H1 (cell line): Measurements from ENCODE around the gene MTMR2. TPM values are rescaled to one million over a fixed set of nuclear protein-coding genes. Genes with fewer than 3 reads are reported as not detected.

Source experiments
- CTCF ChIA-PET: fragments of 300-600 bp; sonication (Branson Sonifier 250); formaldehyde crosslinking; loops from one replicate; lab custom pipeline; 2021; ENCODE audit not compliant: partially characterized antibody; lab: Charles Lee
- POLR2A ChIA-PET: fragments of 300-600 bp; sonication (Branson Sonifier 250); formaldehyde crosslinking; loops from one replicate; lab custom pipeline; 2021; ENCODE audit warnings: inconsistent platforms; ENCODE audit not compliant: partially characterized antibody; lab: Charles Lee
- DNase-seq, 2 experiments: peaks; one replicate each; pipeline versions ENCODE4 v3.0.0 to v3.0.0-alpha.2; 2010 to 2022; ENCODE audit warnings: low spot score in 2 of 2, low read depth in 1 of 2, mixed read lengths in 1 of 2
- FAIRE-seq: peaks from 2 replicates; lab custom pipeline; 2011; peaks lifted over from hg19 to GRCh38; lab: Jason Lieb, UNC
- H2AFZ ChIP-seq: 2 replicates; pipeline ENCODE4 v1.8.1; 2012; ENCODE audit warnings: low read length, inconsistent platforms
- H2AK5ac ChIP-seq: 2 replicates; pipeline ENCODE4 v1.6.1; 2013; ENCODE audit warnings: low read depth, low read length
- H2BK120ac ChIP-seq: replicated peaks from 2 replicates; pipeline ENCODE3; 2013; ENCODE audit warnings: low read depth, low read length, inconsistent platforms
- H2BK12ac ChIP-seq: 2 replicates; pipeline ENCODE4 v1.6.1; 2013; ENCODE audit warnings: low read depth, low read length
- H2BK15ac ChIP-seq: 2 replicates; pipeline ENCODE4 v1.6.1; 2013; ENCODE audit warnings: low read length
- H2BK20ac ChIP-seq: 2 replicates; pipeline ENCODE4 v1.6.1; 2013; ENCODE audit warnings: low read length
- H2BK5ac ChIP-seq: 2 replicates; pipeline ENCODE4 v1.6.1; 2013; ENCODE audit warnings: low read depth, low read length
- H3K14ac ChIP-seq: 2 replicates; pipeline ENCODE4 v1.6.1; 2013; ENCODE audit warnings: inconsistent platforms; ENCODE audit not compliant: insufficient read length
- H3K18ac ChIP-seq: 2 replicates; pipeline ENCODE4 v1.6.1; 2013; ENCODE audit warnings: low read length; ENCODE audit errors: extremely low read depth
- H3K23ac ChIP-seq: 2 replicates; pipeline ENCODE4 v1.6.1; 2013; ENCODE audit warnings: inconsistent platforms; ENCODE audit not compliant: insufficient read length
- H3K23me2 ChIP-seq: 2 replicates; pipeline ENCODE4 v1.6.1; 2013; ENCODE audit warnings: low read depth, low read length
- H3K27ac ChIP-seq: 2 replicates; pipeline ENCODE4 v1.6.1; 2011; ENCODE audit warnings: low read depth, low read length, inconsistent platforms
- H3K27me3 ChIP-seq, 4 experiments: replicated peaks in 1 of 4; 1 replicate in 1 of 4; 2 replicates in 3 of 4; pipeline versions ENCODE4 v1.6.1 to v1.8.1; 2011 to 2013; ENCODE audit warnings: low read length in 3 of 4, mild to moderate bottlenecking in 3 of 4, inconsistent platforms in 2 of 4, mixed read lengths in 2 of 4, moderate library complexity in 1 of 4; ENCODE audit not compliant: control insufficient read depth in 3 of 4, insufficient read depth in 3 of 4; ENCODE audit errors: extremely low read depth in 1 of 4
- H3K36me3 ChIP-seq, 4 experiments: 2 replicates each; pipeline versions ENCODE4 v1.6.1 to v1.8.1; 2011 to 2013; ENCODE audit warnings: mild to moderate bottlenecking in 4 of 4, low read length in 3 of 4, moderate library complexity in 2 of 4, control low read depth in 1 of 4, inconsistent platforms in 1 of 4; ENCODE audit not compliant: insufficient read depth in 4 of 4, control insufficient read depth in 2 of 4
- H3K4ac ChIP-seq: replicated peaks from 2 replicates; pipeline ENCODE3; 2013; ENCODE audit warnings: low read length, low read depth, mixed read lengths, inconsistent platforms; ENCODE audit not compliant: insufficient read length
- H3K4me1 ChIP-seq, 4 experiments: replicated peaks in 1 of 4; 1 replicate in 1 of 4; 2 replicates in 3 of 4; pipeline versions ENCODE4 v1.6.1 to v1.8.1; 2011 to 2013; ENCODE audit warnings: low read length in 3 of 4, inconsistent platforms in 2 of 4, mixed read lengths in 1 of 4; ENCODE audit not compliant: insufficient read depth in 4 of 4, control insufficient read depth in 3 of 4
- H3K4me2 ChIP-seq, 2 experiments: 2 replicates each; pipeline versions ENCODE4 v1.6.1 to v1.8.1; 2011 to 2013; ENCODE audit warnings: low read depth in 2 of 2, low read length in 2 of 2, control low read depth in 1 of 2, inconsistent platforms in 1 of 2, mild to moderate bottlenecking in 1 of 2; ENCODE audit not compliant: insufficient read depth in 1 of 2
- H3K4me3 ChIP-seq, 4 experiments: fragments of 200-600, 300-600 bp in 1 of 4; sonication (generic), shearing (Covaris generic), sonication (Bioruptor Twin) in 1 of 4; 2 replicates each; pipeline versions ENCODE4 v1.5.1 to v1.8.1; 2011 to 2016; ENCODE audit warnings: low read length in 4 of 4, low read depth in 3 of 4, control low read depth in 2 of 4, inconsistent platforms in 2 of 4, mild to moderate bottlenecking in 2 of 4, mixed read lengths in 1 of 4, moderate library complexity in 1 of 4; ENCODE audit not compliant: insufficient read depth in 2 of 4; ENCODE audit errors: extremely low read depth in 1 of 4
- H3K56ac ChIP-seq: replicated peaks from 2 replicates; pipeline ENCODE3; 2013; ENCODE audit warnings: low read depth, mild to moderate bottlenecking, mixed read lengths, low read length, inconsistent platforms; ENCODE audit not compliant: insufficient read length
- H3K79me1 ChIP-seq: 2 replicates; pipeline ENCODE4 v1.6.1; 2013; ENCODE audit warnings: low read depth, low read length, control low read depth
- H3K79me2 ChIP-seq, 2 experiments: 2 replicates each; pipeline versions ENCODE4 v1.6.1 to v1.8.1; 2012 to 2013; ENCODE audit warnings: low read length in 2 of 2, mild to moderate bottlenecking in 2 of 2, inconsistent platforms in 1 of 2; ENCODE audit not compliant: insufficient read depth in 2 of 2, control insufficient read depth in 1 of 2
- H3K9ac ChIP-seq, 4 experiments: replicated peaks in 1 of 4; 1 replicate in 1 of 4; 2 replicates in 3 of 4; pipeline versions ENCODE4 v1.6.1 to v1.8.1; 2011 to 2013; ENCODE audit warnings: low read depth in 3 of 4, low read length in 3 of 4, control low read depth in 2 of 4, mild to moderate bottlenecking in 2 of 4, moderate library complexity in 2 of 4, inconsistent platforms in 1 of 4; ENCODE audit errors: extremely low read depth in 1 of 4
- H3K9me3 ChIP-seq, 2 experiments: 2 replicates each; pipeline versions ENCODE4 v1.6.1 to v1.8.1; 2012 to 2013; ENCODE audit warnings: mild to moderate bottlenecking in 2 of 2, moderate library complexity in 2 of 2, control low read depth in 1 of 2, inconsistent platforms in 1 of 2, low read depth in 1 of 2, low read length in 1 of 2, mixed read lengths in 1 of 2; ENCODE audit not compliant: insufficient read depth in 2 of 2
- H4K20me1 ChIP-seq, 2 experiments: replicated peaks in 1 of 2; 2 replicates each; pipeline versions ENCODE3 to v1.8.1; 2011 to 2013; ENCODE audit warnings: inconsistent platforms in 2 of 2, low read length in 2 of 2, mild to moderate bottlenecking in 1 of 2; ENCODE audit not compliant: insufficient read depth in 2 of 2, control insufficient read depth in 1 of 2
- H4K5ac ChIP-seq: 2 replicates; pipeline ENCODE4 v1.6.1; 2013; ENCODE audit warnings: low read length, low read depth, mixed read lengths, inconsistent platforms; ENCODE audit not compliant: insufficient read length
- H4K8ac ChIP-seq: 2 replicates; pipeline ENCODE4 v1.8.0; 2013; ENCODE audit warnings: mild to moderate bottlenecking, moderate library complexity, low read length, inconsistent platforms; ENCODE audit not compliant: insufficient read depth; ENCODE audit errors: extremely low read depth
- H4K91ac ChIP-seq: replicated peaks from 2 replicates; pipeline ENCODE3; 2013; ENCODE audit warnings: low read length, mixed read lengths, inconsistent platforms; ENCODE audit not compliant: insufficient read length
- BRCA1 ChIP-seq: IDR thresholded peaks from 2 replicates; pipeline ENCODE4 v1.6.1; 2012; ENCODE audit warnings: low read depth, low read length, improper control_type of control experiment
- CBX8 ChIP-seq: fragments of 300-800, 300-1000 bp; sonication (generic); IDR thresholded peaks from 2 replicates; pipeline ENCODE4 v1.7.1; 2016; ENCODE audit warnings: low read depth, low read length, borderline replicate concordance
- CTBP2 ChIP-seq: IDR thresholded peaks from 2 replicates; pipeline ENCODE4 v1.7.0; 2011; ENCODE audit warnings: borderline replicate concordance, mild to moderate bottlenecking, moderate library complexity, mixed read lengths, low read length; ENCODE audit not compliant: insufficient read depth, insufficient read length
- EP300 ChIP-seq, 2 experiments: IDR thresholded peaks; 1 replicate in 1 of 2; 2 replicates in 1 of 2; pipeline ENCODE4 v1.6.1; 2011 to 2012; ENCODE audit warnings: low read depth in 2 of 2, low read length in 2 of 2, mild to moderate bottlenecking in 2 of 2, borderline replicate concordance in 1 of 2, inconsistent platforms in 1 of 2, moderate library complexity in 1 of 2
- GTF2F1 ChIP-seq: IDR thresholded peaks from 2 replicates; pipeline ENCODE4 v1.6.1; 2012; ENCODE audit warnings: low read depth, low read length, improper control_type of control experiment, borderline replicate concordance
- KDM5A ChIP-seq: fragments of 200-600 bp; IDR thresholded peaks from 2 replicates; pipeline ENCODE4 v1.7.1; 2012; ENCODE audit warnings: mild to moderate bottlenecking, low read length, inconsistent platforms, mixed read lengths
- SIN3A ChIP-seq, 2 experiments: IDR thresholded peaks in 1 of 2; conservative IDR thresholded peaks in 1 of 2; 2 replicates each; pipeline ENCODE4 v1.6.1; 2011 to 2012; ENCODE audit warnings: low read length in 2 of 2, improper control_type of control experiment in 1 of 2, low read depth in 1 of 2, mild to moderate bottlenecking in 1 of 2
- SIRT6 ChIP-seq: IDR thresholded peaks from one replicate; pipeline ENCODE4 v1.7.1; 2012; ENCODE audit warnings: low read length, inconsistent platforms
- SP1 ChIP-seq: IDR thresholded peaks from 2 replicates; pipeline ENCODE4 v1.6.1; 2011; ENCODE audit warnings: low read depth, low read length
- SRF ChIP-seq: IDR thresholded peaks from 2 replicates; pipeline ENCODE4 v1.6.1; 2011; ENCODE audit warnings: mild to moderate bottlenecking, low read depth, low read length, moderate library complexity
- TBP ChIP-seq: IDR thresholded peaks from 2 replicates; pipeline ENCODE4 v1.6.1; 2011; ENCODE audit warnings: low read depth, low read length, improper control_type of control experiment
- WGBS, 2 experiments: shearing (Covaris generic) in 1 of 2; methylation state at CpG; one replicate each; pipeline versions ENCODE4 v1.1.6 to v1.1.7; 2013 to 2015; ENCODE audit warnings: low lambda C conversion rate in 2 of 2, mixed read lengths in 2 of 2, inconsistent platforms in 1 of 2, low coverage in 1 of 2, missing lambda C conversion rate in 1 of 2; ENCODE audit not compliant: insufficient replicate concordance in 2 of 2, insufficient coverage in 1 of 2, insufficient read length in 1 of 2; ENCODE audit errors: extremely low coverage in 1 of 2, missing lambda C conversion rate in 1 of 2; 5-methylcytosine and 5-hydroxymethylcytosine counted together
- polyA plus RNA-seq, 7 experiments: library from polyadenylated mRNA; depleted of rRNA in 3 of 7; stranded (reverse) in 5 of 7; unstranded in 2 of 7; fragments of >200 nt in 5 of 7; fragments of 200-250 nt in 2 of 7; gene quantifications; 1 replicate in 5 of 7; 2 replicates in 1 of 7; 4 replicates in 1 of 7; pipeline versions ENCODE4 v1.2.1 to v1.2.3, GENCODE V29; 2011 to 2013; ENCODE audit warnings: missing spikeins in 2 of 7, mixed read lengths in 2 of 7
- total RNA-seq: library from RNA; stranded (reverse); fragmentation: NEBNext Ultra II Directional; extraction: Animal tissue kit (Norgen Biotek cat#: 25700); gene quantifications from 2 replicates; pipeline ENCODE4 v1.2.1, GENCODE V29; 2021

Gene MTMR2
- total and polyA plus RNA-seq, 2 of the 8 experiments (the other 6 are each of a cell fraction or from before 2014, with no cell fraction given) = 16.7 to 52.9 TPM

DNA sequence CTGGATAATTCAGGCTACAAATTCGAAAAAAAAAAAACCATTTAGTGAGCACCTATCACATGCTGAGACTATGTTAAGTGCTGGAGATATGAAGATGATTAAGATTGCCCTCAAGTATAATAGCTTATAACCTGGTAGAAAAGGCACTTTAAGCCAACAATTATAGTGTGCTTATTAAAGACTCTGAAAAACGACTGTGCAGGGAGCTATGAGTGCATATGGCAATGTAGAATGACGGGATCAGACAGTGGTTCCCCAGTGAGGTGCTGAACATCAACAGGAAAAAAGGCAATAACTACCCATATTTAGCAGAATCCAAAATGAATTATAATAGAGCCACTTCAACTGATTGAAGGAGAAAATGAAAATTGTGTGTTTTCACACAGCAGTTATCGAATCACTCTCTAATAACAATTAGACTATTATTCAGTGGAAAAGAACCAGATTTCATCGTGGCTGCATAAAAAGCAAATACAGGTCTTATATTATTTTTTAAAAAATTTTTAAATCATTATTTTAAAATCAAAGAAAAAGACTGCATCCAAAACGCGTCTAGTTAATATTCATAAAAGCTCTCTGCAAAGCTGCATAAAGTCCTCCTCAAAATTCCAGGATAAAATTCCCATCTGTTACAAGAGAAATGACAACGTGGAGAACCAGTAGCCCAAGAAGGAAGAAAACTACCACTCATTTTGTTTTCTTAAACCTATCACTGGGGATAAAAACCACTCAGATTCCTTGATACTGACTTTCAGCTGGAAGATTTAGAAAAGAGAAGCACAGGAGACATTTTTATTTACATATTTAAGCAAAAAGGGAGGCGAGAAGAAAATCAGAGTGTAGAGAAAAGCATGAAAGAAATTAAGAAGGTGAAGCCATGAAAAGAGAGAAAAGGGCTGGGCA, 1.1 kb downstream of the MTMR2 start:
- Histone ChIP-seq H2BK15ac (no peak overlapping the region), H3K9me3 (no peaks in the 10 kb centered on the region), H2AFZ (no peak overlapping the region), H3K23me2 (no peaks in the 10 kb centered on the region; the same call in 1 of the 2 replicates), H3K79me2 (peaks cover 0 to 56% of the 10 kb centered on the region in 2 experiments; a peak in 3 of 4 replicates), H2BK120ac (no peak overlapping the region), H3K9ac (peak overlapping the region in 2 of 4 experiments; percentile 13 to 97; a peak in 2 of 7 replicates), H3K18ac (0 out of 2 replicates have a peak overlapping the region, but pooled peaks have one; percentile 34), H3K56ac (no peak overlapping the region), H3K27ac (0 out of 2 replicates have a peak overlapping the region, but pooled peaks have one; percentile 90), H4K5ac (no peak overlapping the region), H2BK20ac (no peak overlapping the region), H2AK5ac (no peak overlapping the region), H3K4me1 (no peaks in the 10 kb centered on the region; a peak in 1 of 7 replicates), H4K20me1 (peaks cover 0 to 2% of the 10 kb centered on the region in 2 experiments), H2BK12ac (no peak overlapping the region; the same call in 1 of the 2 replicates), H4K91ac (no peak overlapping the region), H3K4me3 (peak overlapping the region; percentile 54 to 84 (median 82)), H3K27me3 (no peaks in the 10 kb centered on the region), H3K36me3 (no peaks in the 10 kb centered on the region), H4K8ac (no peak overlapping the region), H3K4me2 (peak overlapping the region; percentile 67 to 75), H3K23ac (no peak overlapping the region), H3K79me1 (0 out of 2 replicates have a peak, but pooled peaks cover 5% of the 10 kb centered on the region), H3K4ac (no peak overlapping the region), H3K14ac (no peak overlapping the region), H2BK5ac (no peak overlapping the region)
- FAIRE-seq = no peak
- CTCF ChIA-PET = interaction anchor here (1.0 to 1.4 kb wide), 3 partner anchors 20 to 87 kb away, joined by 4 read pairs; no protein-coding TSS in a partner anchor
- POLR2A ChIA-PET = interaction anchor here (0.6 to 2.4 kb wide), 5 partner anchors 13 to 1200 kb away, joined by 3 to 5 read pairs (median 4); no protein-coding TSS in a partner anchor
- DNase-seq = no peak
- WGBS, 2 experiments = 53% methylated on average over 9 of the region's 9 CpGs; no CpG with 5 or more reads in 1 of the 2 experiments
- no peak for TF ChIP-seq BRCA1
- TF ChIP-seq TBP = no peak
- TF ChIP-seq KDM5A = no peak
- no peak for TF ChIP-seq SIN3A (conservative IDR thresholded peaks at IDR 0.05 in 1 of 2, IDR thresholded peaks at IDR 0.05 in 1 of 2; ENCODE audit: low read depth in 1 of 2, low read length in 2 of 2)
- TF ChIP-seq SIRT6 = no peak
- no peak for TF ChIP-seq CBX8
- TF ChIP-seq GTF2F1 = no peak
- TF ChIP-seq SRF = no peak
- TF ChIP-seq SP1 = no peak
- no peak for TF ChIP-seq CTBP2
- no peak for TF ChIP-seq EP300 (IDR thresholded peaks at IDR 0.05; ENCODE audit: borderline replicate concordance in 1 of 2, low read depth in 2 of 2, low read length in 2 of 2)
